Activated T-helper 2 cell treated with anti-CD3 and anti-CD28 coated beads, Interferon-gamma antibody, Interleukin-2, Interleukin-4, amounts not matched to agents 10 μg/mL and 5 μg/mL and 100 μg/mL, durations not matched to agents 14 hours and 24 hours and 36 hours (primary cell): ENCODE data around the gene PTCH1. TPM values are rescaled to one million over a fixed set of nuclear protein-coding genes. Genes with fewer than 3 reads are reported as not detected.

ENCODE experiments used
- DNase-seq: peaks from one replicate; pipeline ENCODE4 v3.0.0; 2021; ENCODE audit warnings: low spot score
- H3K27ac Mint-ChIP-seq: one replicate; pipeline ENCODE4 v1.8.0; 2021; ENCODE audit warnings: mixed read lengths
- H3K27me3 Mint-ChIP-seq: one replicate; pipeline ENCODE4 v1.8.0; 2021; ENCODE audit warnings: low read depth, mixed read lengths
- H3K36me3 Mint-ChIP-seq: one replicate; pipeline ENCODE4 v1.8.0; 2021; ENCODE audit warnings: low read depth, mixed read lengths
- H3K4me1 Mint-ChIP-seq: one replicate; pipeline ENCODE4 v1.8.0; 2021; ENCODE audit warnings: low read depth, mixed read lengths
- H3K4me3 Mint-ChIP-seq: one replicate; pipeline ENCODE4 v1.8.0; 2021; ENCODE audit warnings: low read depth, mild to moderate bottlenecking, moderate library complexity, mixed read lengths
- H3K9me3 Mint-ChIP-seq: one replicate; pipeline ENCODE4 v1.8.0; 2021; ENCODE audit warnings: mixed read lengths
- intact Hi-C: fragments of 100-400 bp; cut with micrococcal nuclease; formaldehyde crosslinking; loops from one replicate; pipeline ENCODE4 v1.15.1; 2023
- total RNA-seq: library from RNA; stranded (reverse); gene quantifications from 2 replicates; pipeline ENCODE4 v1.2.3, GENCODE V29; 2022

Gene PTCH1
- total RNA-seq, 1 donor from 2014 or later = 5.2 TPM

- H3K27me3 Mint-ChIP-seq = peaks cover 5% of the 10 kb centered on the region
- H3K36me3 Mint-ChIP-seq = peaks cover 3% of the 10 kb centered on the region
- peaks cover 4% of the 10 kb centered on the region for H3K4me1 Mint-ChIP-seq
- no peak overlapping the region for H3K27ac Mint-ChIP-seq
- intact Hi-C loops = no loop called here
- DNase-seq = no peak
- H3K4me3 Mint-ChIP-seq = no peak overlapping the region
- no peaks in the 10 kb centered on the region for H3K9me3 Mint-ChIP-seq
Measured at GRCh38 chr9:95450171-95451064, 66.4 kb downstream of the PTCH1 start.

- Mint-ChIP-seq H3K27me3 (peaks cover 5% of the 10 kb centered on the region), H3K36me3 (peaks cover 4% of the 10 kb centered on the region), H3K4me1 (peaks cover 4% of the 10 kb centered on the region), H3K4me3 (no peak overlapping the region), H3K27ac (no peak overlapping the region), H3K9me3 (no peaks in the 10 kb centered on the region)
- intact Hi-C loops = no loop called here
- DNase-seq = no peak
Measured at GRCh38 chr9:95449016-95449415, 67.8 kb downstream of the PTCH1 start.

GRCh38 chr9:95447660-95448420 is 68.9 kb downstream of the PTCH1 start:
- Mint-ChIP-seq H3K4me1 (peaks cover 4% of the 10 kb centered on the region), H3K36me3 (peaks cover 4% of the 10 kb centered on the region), H3K27ac (no peak overlapping the region), H3K27me3 (peaks cover 5% of the 10 kb centered on the region), H3K4me3 (no peak overlapping the region), H3K9me3 (no peaks in the 10 kb centered on the region)
- intact Hi-C loops = no loop called here
- DNase-seq = no peak

GRCh38 chr9:95446984-95447383 is 69.8 kb downstream of the PTCH1 start:
- H3K4me3 Mint-ChIP-seq = no peak overlapping the region
- no peak overlapping the region for H3K27ac Mint-ChIP-seq
- intact Hi-C loops = no loop called here
- peaks cover 4% of the 10 kb centered on the region for H3K4me1 Mint-ChIP-seq
- peaks cover 4% of the 10 kb centered on the region for H3K36me3 Mint-ChIP-seq
- H3K27me3 Mint-ChIP-seq = peaks cover 5% of the 10 kb centered on the region
- H3K9me3 Mint-ChIP-seq = no peaks in the 10 kb centered on the region
- DNase-seq = no peak

GRCh38 chr9:95446259-95446658 is 70.5 kb downstream of the PTCH1 start:
- no peak for DNase-seq
- H3K27ac Mint-ChIP-seq = no peak overlapping the region
- H3K4me3 Mint-ChIP-seq = no peak overlapping the region
- H3K36me3 Mint-ChIP-seq = peaks cover 4% of the 10 kb centered on the region
- H3K4me1 Mint-ChIP-seq = peaks cover 4% of the 10 kb centered on the region
- no peaks in the 10 kb centered on the region for H3K9me3 Mint-ChIP-seq
- intact Hi-C loops = no loop called here
- peaks cover 5% of the 10 kb centered on the region for H3K27me3 Mint-ChIP-seq

- intact Hi-C loops = no loop called here
- peaks cover 4% of the 10 kb centered on the region for H3K36me3 Mint-ChIP-seq
- H3K9me3 Mint-ChIP-seq = no peaks in the 10 kb centered on the region
- no peak overlapping the region for H3K27ac Mint-ChIP-seq
- peaks cover 11% of the 10 kb centered on the region for H3K27me3 Mint-ChIP-seq
- peaks cover 4% of the 10 kb centered on the region for H3K4me1 Mint-ChIP-seq
- no peak overlapping the region for H3K4me3 Mint-ChIP-seq
- no peak for DNase-seq
Measured at GRCh38 chr9:95444160-95444559, 72.6 kb downstream of the PTCH1 start.

- no peak overlapping the region for H3K4me3 Mint-ChIP-seq
- no peaks in the 10 kb centered on the region for H3K9me3 Mint-ChIP-seq
- peaks cover 4% of the 10 kb centered on the region for H3K36me3 Mint-ChIP-seq
- no peak for DNase-seq
- intact Hi-C loops = no loop called here
- H3K27ac Mint-ChIP-seq = no peak overlapping the region
- H3K27me3 Mint-ChIP-seq = peaks cover 11% of the 10 kb centered on the region
- peaks cover 4% of the 10 kb centered on the region for H3K4me1 Mint-ChIP-seq
Measured at GRCh38 chr9:95443301-95443700, 73.5 kb downstream of the PTCH1 start.

- no peak for DNase-seq
- H3K27me3 Mint-ChIP-seq = peaks cover 11% of the 10 kb centered on the region
- no peak overlapping the region for H3K4me3 Mint-ChIP-seq
- intact Hi-C loops = no loop called here
- H3K4me1 Mint-ChIP-seq = no peaks in the 10 kb centered on the region
- H3K27ac Mint-ChIP-seq = no peak overlapping the region
- no peaks in the 10 kb centered on the region for H3K9me3 Mint-ChIP-seq
- peaks cover 4% of the 10 kb centered on the region for H3K36me3 Mint-ChIP-seq
Measured at GRCh38 chr9:95441081-95441480, 75.7 kb downstream of the PTCH1 start.

- intact Hi-C loops = no loop called here
- Mint-ChIP-seq H3K36me3 (peaks cover 1% of the 10 kb centered on the region), H3K27me3 (peaks cover 10% of the 10 kb centered on the region), H3K9me3 (no peaks in the 10 kb centered on the region), H3K27ac (no peak overlapping the region), H3K4me3 (no peak overlapping the region), H3K4me1 (no peaks in the 10 kb centered on the region)
- no peak for DNase-seq
Measured at GRCh38 chr9:95440447-95440846, 76.3 kb downstream of the PTCH1 start.

- no peak for DNase-seq
- no peak overlapping the region for H3K27ac Mint-ChIP-seq
- H3K4me1 Mint-ChIP-seq = peaks cover 2% of the 10 kb centered on the region
- H3K9me3 Mint-ChIP-seq = no peaks in the 10 kb centered on the region
- no peaks in the 10 kb centered on the region for H3K36me3 Mint-ChIP-seq
- H3K4me3 Mint-ChIP-seq = no peak overlapping the region
- H3K27me3 Mint-ChIP-seq = peaks cover 21% of the 10 kb centered on the region
- intact Hi-C loops = no loop called here
Measured at GRCh38 chr9:95438561-95439357, 78.0 kb downstream of the PTCH1 start.

GRCh38 chr9:95437559-95437958 is 79.2 kb downstream of the PTCH1 start:
- H3K9me3 Mint-ChIP-seq = no peaks in the 10 kb centered on the region
- H3K36me3 Mint-ChIP-seq = no peaks in the 10 kb centered on the region
- H3K27ac Mint-ChIP-seq = no peak overlapping the region
- peaks cover 2% of the 10 kb centered on the region for H3K4me1 Mint-ChIP-seq
- DNase-seq = no peak
- H3K27me3 Mint-ChIP-seq = peaks cover 21% of the 10 kb centered on the region
- no peak overlapping the region for H3K4me3 Mint-ChIP-seq
- intact Hi-C loops = no loop called here

GRCh38 chr9:95436416-95436815 is 80.4 kb downstream of the PTCH1 start:
- no peak overlapping the region for H3K4me3 Mint-ChIP-seq
- intact Hi-C loops = no loop called here
- peaks cover 2% of the 10 kb centered on the region for H3K4me1 Mint-ChIP-seq
- H3K9me3 Mint-ChIP-seq = no peaks in the 10 kb centered on the region
- H3K27me3 Mint-ChIP-seq = peaks cover 24% of the 10 kb centered on the region
- no peak for DNase-seq
- no peaks in the 10 kb centered on the region for H3K36me3 Mint-ChIP-seq
- no peak overlapping the region for H3K27ac Mint-ChIP-seq
